CD4-positive, alpha-beta T cell treated with Interleukin-1 beta for 1 hour (primary cell): ENCODE measurements around the gene ARMC10.
"Not testable (repeated sequence)": the region's sequence is repeated elsewhere in the genome, so short reads cannot be mapped to it uniquely, and the experiment has no call there.

Source experiments
- DNase-seq, 2 donors: peaks; one replicate each; pipeline ENCODE4 v3.0.0-alpha.2; 2020 to 2022

Gene ARMC10

DNA sequence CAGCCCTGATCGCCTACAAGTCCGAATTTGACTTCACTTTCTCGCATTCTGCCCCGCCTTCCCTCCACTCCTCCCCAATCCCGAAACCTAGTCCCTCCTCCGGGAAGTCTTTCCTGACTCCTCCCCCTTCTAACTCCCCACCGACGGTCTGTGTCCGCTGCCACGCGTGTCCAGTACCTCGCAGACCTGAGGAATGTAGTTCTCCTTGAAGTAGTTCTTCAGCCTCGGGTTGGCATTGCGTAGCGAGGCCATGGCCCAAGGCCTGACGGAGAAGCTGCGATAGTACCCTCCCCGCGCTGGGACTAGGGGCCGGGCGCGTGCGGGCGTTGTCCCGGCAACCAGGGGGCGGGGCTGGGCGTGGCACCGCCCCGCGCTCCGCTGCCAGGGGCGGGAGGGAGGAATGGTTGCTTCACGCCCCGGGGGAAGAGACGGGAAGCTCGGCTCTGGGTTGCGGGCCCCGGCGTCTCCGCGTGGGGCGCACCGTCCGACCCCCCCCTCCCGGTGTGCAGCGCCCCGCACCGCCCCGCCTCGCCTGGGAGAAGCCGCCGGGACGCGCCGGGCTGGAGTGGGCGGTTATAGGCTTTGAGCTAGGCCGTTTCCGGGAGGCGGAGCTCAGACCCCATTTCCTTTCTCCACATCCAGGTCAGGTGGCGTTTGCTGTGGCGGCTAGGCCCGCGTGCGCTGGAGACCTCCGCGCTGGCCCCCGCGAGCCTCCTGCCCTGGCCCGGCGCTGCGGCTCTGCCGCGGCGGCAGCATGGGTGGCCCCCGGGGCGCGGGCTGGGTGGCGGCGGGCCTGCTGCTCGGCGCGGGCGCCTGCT lies at the start of gene ARMC10, which contains the start of gene FBXL13:
Gene ARMC10 (plus strand): TSS at position 622 of the 818 bp plus-strand sequence. CDS start 133 bp downstream, at position 755.
Gene FBXL13 (minus strand): TSS at position 278 of the 818 bp plus-strand sequence.
- DNase-seq: peak; percentile 91 to 92

- DNase-seq: no peak
Observed at GRCh38 chr7:103025341-103025740, 49.6 kb upstream of the ARMC10 start.

DNA sequence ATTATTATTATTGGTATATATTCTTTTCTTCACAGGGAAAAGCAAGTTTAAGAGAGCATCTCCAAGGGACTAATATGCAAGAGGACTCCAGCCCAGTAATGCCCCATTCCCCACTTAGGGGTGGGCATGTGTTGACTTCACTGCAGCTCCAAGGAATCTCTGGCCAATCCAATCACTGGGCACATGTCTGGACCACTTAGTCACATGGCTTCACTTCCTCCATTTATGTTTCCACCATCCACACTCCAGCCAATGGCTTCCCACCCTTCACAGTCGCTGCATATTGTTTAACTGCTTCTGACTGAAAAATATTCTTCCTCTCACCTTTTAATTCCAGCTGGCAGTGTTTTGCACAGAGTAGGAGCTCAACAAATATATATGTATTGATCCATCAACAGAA lies 43.9 kb upstream of the ARMC10 start:
- no peak for DNase-seq

DNA sequence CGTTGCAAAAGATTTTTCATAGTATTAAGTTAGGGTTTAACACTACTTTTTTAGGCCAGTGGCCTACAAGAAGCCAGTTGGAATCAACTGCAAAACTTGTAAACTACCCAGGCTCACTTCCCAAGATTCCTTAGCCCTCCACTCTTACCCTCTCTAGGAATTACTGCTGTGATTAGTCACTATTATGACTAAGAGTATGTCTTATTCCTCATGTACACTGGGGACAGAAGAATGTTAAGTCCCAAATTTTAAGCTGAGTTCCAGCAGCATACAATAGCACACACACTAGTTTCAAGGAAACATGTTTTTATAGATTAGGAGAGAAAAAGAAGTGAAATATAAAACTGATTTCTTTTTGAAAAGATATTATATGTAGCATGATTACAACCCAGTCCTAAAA lies 43.2 kb upstream of the ARMC10 start:
- no peak for DNase-seq

- not testable (repeated sequence) for DNase-seq
Observed at GRCh38 chr7:103034318-103034717, 40.6 kb upstream of the ARMC10 start.

- DNase-seq: no peak
Observed at GRCh38 chr7:103037476-103037822, 37.5 kb upstream of the ARMC10 start.

- not testable (repeated sequence) for DNase-seq
Observed at GRCh38 chr7:103037823-103038739, 36.9 kb upstream of the ARMC10 start.

DNA sequence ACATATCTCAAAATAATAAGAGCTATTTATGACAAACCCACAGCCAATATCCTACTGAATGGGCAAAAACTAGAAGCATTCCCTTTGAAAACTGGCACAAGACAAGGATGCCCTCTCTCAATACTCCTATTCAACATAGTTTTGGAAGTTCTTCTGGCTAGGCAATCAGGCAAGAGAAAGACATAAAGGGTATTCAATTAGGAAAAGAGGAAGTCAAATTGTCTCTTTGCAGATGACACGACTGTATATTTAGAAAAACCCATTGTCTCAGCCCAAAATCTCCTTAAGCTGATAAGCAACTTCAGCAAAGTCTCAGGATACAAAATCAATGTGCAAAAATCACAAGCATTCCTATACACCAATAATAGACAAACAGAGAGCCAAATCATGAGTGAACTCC lies 33.1 kb upstream of the ARMC10 start:
- DNase-seq: not testable (repeated sequence)

GRCh38 chr7:103048833-103049232 lies 26.1 kb upstream of the ARMC10 start:
- no peak for DNase-seq

- no peak for DNase-seq
Observed at GRCh38 chr7:103051519-103051918, 23.4 kb upstream of the ARMC10 start.

DNA sequence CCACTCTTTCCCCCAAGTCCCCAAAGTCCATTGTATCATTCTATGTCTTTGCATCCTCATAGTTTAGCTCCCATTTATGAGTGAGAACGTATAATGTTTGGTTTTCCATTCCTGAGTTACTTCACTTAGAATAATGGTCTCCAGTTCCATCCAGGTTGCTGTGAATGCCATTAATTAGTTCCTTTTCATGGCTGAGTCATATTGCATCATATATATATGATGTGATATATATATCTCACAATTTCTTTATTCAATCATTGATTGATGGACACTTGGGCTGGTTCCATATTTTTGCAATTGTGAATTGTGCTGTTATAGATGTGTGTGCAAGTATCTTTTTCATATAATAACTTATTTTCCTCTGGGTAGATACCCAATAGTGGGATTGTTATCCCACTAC lies 18.9 kb upstream of the ARMC10 start:
- DNase-seq: not testable (repeated sequence)

DNA sequence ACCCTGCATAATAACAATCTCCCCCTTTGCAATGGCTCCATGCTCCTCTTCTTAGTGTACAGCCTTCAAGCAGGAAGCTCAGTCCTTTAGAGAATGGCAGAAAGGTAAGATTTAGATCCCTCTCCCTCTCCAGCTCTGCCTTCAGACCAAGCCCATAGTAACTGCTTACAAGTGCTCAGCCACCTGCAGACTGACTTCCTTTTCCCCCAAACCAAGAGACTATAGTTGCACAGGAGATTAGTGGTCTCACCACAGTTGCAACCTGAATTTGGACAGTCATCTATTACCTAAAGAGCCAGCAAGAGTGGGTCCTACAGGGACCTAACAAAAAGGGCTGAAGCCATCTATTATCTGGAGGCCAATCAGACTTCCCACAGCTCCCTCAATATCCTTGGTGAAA lies 16.8 kb upstream of the ARMC10 start:
- DNase-seq: no peak

- DNase-seq: no peak
Observed at GRCh38 chr7:103059471-103059870, 15.5 kb upstream of the ARMC10 start.

DNA sequence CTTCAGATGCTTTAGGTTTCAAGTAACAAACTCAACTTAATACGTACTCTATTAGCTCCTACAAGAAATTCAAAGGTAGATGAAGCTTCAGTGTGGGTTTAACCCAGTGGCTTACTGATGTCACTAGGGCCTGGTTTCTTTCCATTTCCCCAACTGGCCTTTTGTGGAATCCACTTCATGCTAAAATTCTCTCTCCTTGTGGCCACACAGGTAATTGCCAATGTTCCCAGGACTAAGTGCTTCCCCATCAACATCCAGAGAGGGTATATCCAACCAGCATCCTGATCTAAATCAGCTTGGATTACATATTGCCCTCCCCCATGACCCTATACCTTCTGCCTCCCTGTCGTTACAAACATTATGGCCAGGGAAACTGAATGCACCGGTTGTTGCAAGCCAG lies 11.0 kb upstream of the ARMC10 start:
- DNase-seq: no peak

DNA sequence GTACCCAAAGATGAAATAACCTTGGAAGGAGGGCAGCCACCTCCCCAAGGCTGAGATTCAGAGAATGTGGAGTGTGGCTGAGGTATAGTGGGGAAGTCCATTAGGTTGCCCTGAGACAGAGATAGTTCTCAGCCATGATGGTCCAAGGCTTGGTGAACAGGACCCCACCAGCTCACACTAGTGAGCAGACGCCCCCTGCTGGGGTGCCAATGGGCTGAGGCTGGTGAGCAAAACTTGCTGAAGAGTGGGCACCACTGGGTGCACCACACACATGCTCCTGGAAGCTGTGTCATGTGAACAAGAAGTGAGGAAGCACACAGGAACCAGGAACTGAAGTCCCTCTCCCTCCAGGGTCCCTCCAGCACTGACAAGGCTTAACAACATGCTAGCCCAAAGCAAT lies 9.3 kb upstream of the ARMC10 start:
- peak; percentile 8 to 28 for DNase-seq

GRCh38 chr7:103068414-103069403 lies 6.2 kb upstream of the ARMC10 start:
- no peak for DNase-seq

GRCh38 chr7:103071000-103071399 lies 3.9 kb upstream of the ARMC10 start:
- DNase-seq: no peak

DNA sequence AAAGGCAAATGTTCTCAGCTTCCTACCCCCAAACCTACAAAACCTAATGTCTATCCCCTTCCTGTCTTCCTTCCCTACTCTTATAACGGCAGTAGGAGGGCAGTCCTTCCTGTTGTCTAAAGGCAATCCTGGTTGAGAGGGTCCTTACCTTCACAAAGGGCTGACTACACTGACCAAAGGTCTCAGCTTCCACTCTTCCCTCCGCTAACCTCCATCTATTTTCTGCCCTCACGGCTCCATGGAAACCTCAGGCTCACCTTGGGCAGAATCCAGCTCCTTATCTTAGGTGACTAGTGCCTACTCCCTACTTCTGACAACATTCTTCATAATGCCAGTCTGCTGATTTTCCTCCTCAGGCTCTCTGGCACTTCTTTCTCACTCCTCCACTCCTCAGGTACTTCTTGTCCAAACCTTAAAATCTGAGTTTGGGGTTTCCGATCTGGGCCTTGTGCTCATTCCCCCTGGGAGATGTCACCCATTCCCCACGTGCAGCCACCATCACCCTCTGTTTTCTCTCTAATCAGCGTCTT lies 886 bp upstream of the ARMC10 start:
- DNase-seq: no peak

- DNase-seq: peak; percentile 66 to 68
Observed at GRCh38 chr7:103075337-103075918, 488 bp downstream of the ARMC10 start.

DNA sequence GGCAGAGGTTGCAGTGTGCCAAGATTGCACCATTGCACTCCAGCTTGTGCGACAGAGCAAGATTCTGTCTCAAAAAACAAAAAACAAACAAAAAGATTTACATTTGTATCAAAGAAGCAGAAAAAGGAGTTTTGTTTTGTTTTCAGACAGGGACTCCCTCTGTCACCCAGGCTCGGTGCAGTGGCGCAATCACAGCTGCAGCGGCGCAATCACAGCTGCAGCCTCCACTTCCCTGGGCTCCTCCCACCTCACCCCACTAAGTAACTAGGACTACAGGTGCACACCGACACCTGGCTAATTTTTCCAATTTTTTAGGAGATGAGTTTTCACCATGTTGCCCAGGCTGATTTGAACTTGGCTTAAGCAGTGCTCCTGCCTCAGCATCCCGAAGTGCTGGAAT lies 1.8 kb downstream of the ARMC10 start:
- DNase-seq: peak in 1 of 2 donors; percentile 5

DNA sequence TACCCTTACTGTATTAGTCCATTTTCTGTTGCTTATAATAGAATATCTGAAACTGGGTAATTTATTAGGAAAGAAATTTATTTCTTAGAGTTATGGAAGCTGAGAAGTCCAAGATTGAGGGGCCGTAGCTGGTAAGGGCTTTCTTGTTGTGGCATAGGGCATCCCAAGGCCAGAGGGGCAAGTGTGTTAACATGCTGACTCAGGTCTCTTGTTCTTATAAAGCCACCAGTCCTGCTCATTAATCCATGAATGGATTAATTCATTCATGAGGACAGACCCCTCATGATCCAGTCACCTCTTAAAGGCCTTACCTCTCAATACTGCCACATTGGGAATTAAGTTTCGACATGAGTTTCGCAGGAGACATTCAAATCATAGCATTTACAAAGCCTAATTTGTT lies 2.4 kb downstream of the ARMC10 start:
- DNase-seq: no peak

- DNase-seq: not testable (repeated sequence)
Observed at GRCh38 chr7:103078226-103078625, 3.3 kb downstream of the ARMC10 start.
